H1 (cell line): ENCODE results near the gene GARNL3. TPM values are rescaled to one million over a fixed set of nuclear protein-coding genes. Genes with fewer than 3 reads are reported as not detected.

ENCODE experiments used
- CTCF ChIA-PET: fragments of 300-600 bp; sonication (Branson Sonifier 250); formaldehyde crosslinking; loops from one replicate; lab custom pipeline; 2021; ENCODE audit not compliant: partially characterized antibody; lab: Charles Lee
- POLR2A ChIA-PET: fragments of 300-600 bp; sonication (Branson Sonifier 250); formaldehyde crosslinking; loops from one replicate; lab custom pipeline; 2021; ENCODE audit warnings: inconsistent platforms; ENCODE audit not compliant: partially characterized antibody; lab: Charles Lee
- DNase-seq, 2 experiments: peaks; one replicate each; pipeline versions ENCODE4 v3.0.0 to v3.0.0-alpha.2; 2010 to 2022; ENCODE audit warnings: low spot score in 2 of 2, low read depth in 1 of 2, mixed read lengths in 1 of 2
- FAIRE-seq: peaks from 2 replicates; lab custom pipeline; 2011; peaks lifted over from hg19 to GRCh38; lab: Jason Lieb, UNC
- H2AFZ ChIP-seq: 2 replicates; pipeline ENCODE4 v1.8.1; 2012; ENCODE audit warnings: low read length, inconsistent platforms
- H2AK5ac ChIP-seq: 2 replicates; pipeline ENCODE4 v1.6.1; 2013; ENCODE audit warnings: low read depth, low read length
- H2BK120ac ChIP-seq: replicated peaks from 2 replicates; pipeline ENCODE3; 2013; ENCODE audit warnings: low read depth, low read length, inconsistent platforms
- H2BK12ac ChIP-seq: 2 replicates; pipeline ENCODE4 v1.6.1; 2013; ENCODE audit warnings: low read depth, low read length
- H2BK15ac ChIP-seq: 2 replicates; pipeline ENCODE4 v1.6.1; 2013; ENCODE audit warnings: low read length
- H2BK20ac ChIP-seq: 2 replicates; pipeline ENCODE4 v1.6.1; 2013; ENCODE audit warnings: low read length
- H2BK5ac ChIP-seq: 2 replicates; pipeline ENCODE4 v1.6.1; 2013; ENCODE audit warnings: low read depth, low read length
- H3K14ac ChIP-seq: 2 replicates; pipeline ENCODE4 v1.6.1; 2013; ENCODE audit warnings: inconsistent platforms; ENCODE audit not compliant: insufficient read length
- H3K18ac ChIP-seq: 2 replicates; pipeline ENCODE4 v1.6.1; 2013; ENCODE audit warnings: low read length; ENCODE audit errors: extremely low read depth
- H3K23ac ChIP-seq: 2 replicates; pipeline ENCODE4 v1.6.1; 2013; ENCODE audit warnings: inconsistent platforms; ENCODE audit not compliant: insufficient read length
- H3K23me2 ChIP-seq: 2 replicates; pipeline ENCODE4 v1.6.1; 2013; ENCODE audit warnings: low read depth, low read length
- H3K27ac ChIP-seq: 2 replicates; pipeline ENCODE4 v1.6.1; 2011; ENCODE audit warnings: low read depth, low read length, inconsistent platforms
- H3K27me3 ChIP-seq, 4 experiments: replicated peaks in 1 of 4; 1 replicate in 1 of 4; 2 replicates in 3 of 4; pipeline versions ENCODE4 v1.6.1 to v1.8.1; 2011 to 2013; ENCODE audit warnings: low read length in 3 of 4, mild to moderate bottlenecking in 3 of 4, inconsistent platforms in 2 of 4, mixed read lengths in 2 of 4, moderate library complexity in 1 of 4; ENCODE audit not compliant: control insufficient read depth in 3 of 4, insufficient read depth in 3 of 4; ENCODE audit errors: extremely low read depth in 1 of 4
- H3K36me3 ChIP-seq, 4 experiments: 2 replicates each; pipeline versions ENCODE4 v1.6.1 to v1.8.1; 2011 to 2013; ENCODE audit warnings: mild to moderate bottlenecking in 4 of 4, low read length in 3 of 4, moderate library complexity in 2 of 4, control low read depth in 1 of 4, inconsistent platforms in 1 of 4; ENCODE audit not compliant: insufficient read depth in 4 of 4, control insufficient read depth in 2 of 4
- H3K4ac ChIP-seq: replicated peaks from 2 replicates; pipeline ENCODE3; 2013; ENCODE audit warnings: low read length, low read depth, mixed read lengths, inconsistent platforms; ENCODE audit not compliant: insufficient read length
- H3K4me1 ChIP-seq, 4 experiments: replicated peaks in 1 of 4; 1 replicate in 1 of 4; 2 replicates in 3 of 4; pipeline versions ENCODE4 v1.6.1 to v1.8.1; 2011 to 2013; ENCODE audit warnings: low read length in 3 of 4, inconsistent platforms in 2 of 4, mixed read lengths in 1 of 4; ENCODE audit not compliant: insufficient read depth in 4 of 4, control insufficient read depth in 3 of 4
- H3K4me2 ChIP-seq, 2 experiments: 2 replicates each; pipeline versions ENCODE4 v1.6.1 to v1.8.1; 2011 to 2013; ENCODE audit warnings: low read depth in 2 of 2, low read length in 2 of 2, control low read depth in 1 of 2, inconsistent platforms in 1 of 2, mild to moderate bottlenecking in 1 of 2; ENCODE audit not compliant: insufficient read depth in 1 of 2
- H3K4me3 ChIP-seq, 4 experiments: fragments of 200-600, 300-600 bp in 1 of 4; sonication (generic), shearing (Covaris generic), sonication (Bioruptor Twin) in 1 of 4; 2 replicates each; pipeline versions ENCODE4 v1.5.1 to v1.8.1; 2011 to 2016; ENCODE audit warnings: low read length in 4 of 4, low read depth in 3 of 4, control low read depth in 2 of 4, inconsistent platforms in 2 of 4, mild to moderate bottlenecking in 2 of 4, mixed read lengths in 1 of 4, moderate library complexity in 1 of 4; ENCODE audit not compliant: insufficient read depth in 2 of 4; ENCODE audit errors: extremely low read depth in 1 of 4
- H3K56ac ChIP-seq: replicated peaks from 2 replicates; pipeline ENCODE3; 2013; ENCODE audit warnings: low read depth, mild to moderate bottlenecking, mixed read lengths, low read length, inconsistent platforms; ENCODE audit not compliant: insufficient read length
- H3K79me1 ChIP-seq: 2 replicates; pipeline ENCODE4 v1.6.1; 2013; ENCODE audit warnings: low read depth, low read length, control low read depth
- H3K79me2 ChIP-seq, 2 experiments: 2 replicates each; pipeline versions ENCODE4 v1.6.1 to v1.8.1; 2012 to 2013; ENCODE audit warnings: low read length in 2 of 2, mild to moderate bottlenecking in 2 of 2, inconsistent platforms in 1 of 2; ENCODE audit not compliant: insufficient read depth in 2 of 2, control insufficient read depth in 1 of 2
- H3K9ac ChIP-seq, 4 experiments: replicated peaks in 1 of 4; 1 replicate in 1 of 4; 2 replicates in 3 of 4; pipeline versions ENCODE4 v1.6.1 to v1.8.1; 2011 to 2013; ENCODE audit warnings: low read depth in 3 of 4, low read length in 3 of 4, control low read depth in 2 of 4, mild to moderate bottlenecking in 2 of 4, moderate library complexity in 2 of 4, inconsistent platforms in 1 of 4; ENCODE audit errors: extremely low read depth in 1 of 4
- H3K9me3 ChIP-seq, 2 experiments: 2 replicates each; pipeline versions ENCODE4 v1.6.1 to v1.8.1; 2012 to 2013; ENCODE audit warnings: mild to moderate bottlenecking in 2 of 2, moderate library complexity in 2 of 2, control low read depth in 1 of 2, inconsistent platforms in 1 of 2, low read depth in 1 of 2, low read length in 1 of 2, mixed read lengths in 1 of 2; ENCODE audit not compliant: insufficient read depth in 2 of 2
- H4K20me1 ChIP-seq, 2 experiments: replicated peaks in 1 of 2; 2 replicates each; pipeline versions ENCODE3 to v1.8.1; 2011 to 2013; ENCODE audit warnings: inconsistent platforms in 2 of 2, low read length in 2 of 2, mild to moderate bottlenecking in 1 of 2; ENCODE audit not compliant: insufficient read depth in 2 of 2, control insufficient read depth in 1 of 2
- H4K5ac ChIP-seq: 2 replicates; pipeline ENCODE4 v1.6.1; 2013; ENCODE audit warnings: low read length, low read depth, mixed read lengths, inconsistent platforms; ENCODE audit not compliant: insufficient read length
- H4K8ac ChIP-seq: 2 replicates; pipeline ENCODE4 v1.8.0; 2013; ENCODE audit warnings: mild to moderate bottlenecking, moderate library complexity, low read length, inconsistent platforms; ENCODE audit not compliant: insufficient read depth; ENCODE audit errors: extremely low read depth
- H4K91ac ChIP-seq: replicated peaks from 2 replicates; pipeline ENCODE3; 2013; ENCODE audit warnings: low read length, mixed read lengths, inconsistent platforms; ENCODE audit not compliant: insufficient read length
- BCL11A ChIP-seq, 2 experiments: IDR thresholded peaks; one replicate each; pipeline ENCODE4 v1.6.1; 2011; ENCODE audit warnings: low read depth in 2 of 2, low read length in 2 of 2, mild to moderate bottlenecking in 2 of 2
- CEBPB ChIP-seq: IDR thresholded peaks from 2 replicates; pipeline ENCODE4 v1.6.1; 2012; ENCODE audit warnings: low read depth, low read length
- KDM4A ChIP-seq: IDR thresholded peaks from one replicate; pipeline ENCODE4 v1.7.1; 2012; ENCODE audit warnings: low read depth, mild to moderate bottlenecking, moderate library complexity, low read length, inconsistent platforms; ENCODE audit not compliant: severe bottlenecking
- NANOG ChIP-seq: IDR thresholded peaks from 2 replicates; pipeline ENCODE4 v1.6.1; 2011; ENCODE audit warnings: low read length, low read depth, mild to moderate bottlenecking, inconsistent platforms; ENCODE audit not compliant: insufficient read depth, poor library complexity, severe bottlenecking
- PHF8 ChIP-seq: fragments of 200-600 bp; sonication (generic); conservative IDR thresholded peaks from 2 replicates; pipeline ENCODE4 v1.7.1; 2012; ENCODE audit warnings: low read depth, mild to moderate bottlenecking, inconsistent platforms, low read length, moderate library complexity
- WGBS, 2 experiments: shearing (Covaris generic) in 1 of 2; methylation state at CpG; one replicate each; pipeline versions ENCODE4 v1.1.6 to v1.1.7; 2013 to 2015; ENCODE audit warnings: low lambda C conversion rate in 2 of 2, mixed read lengths in 2 of 2, inconsistent platforms in 1 of 2, low coverage in 1 of 2, missing lambda C conversion rate in 1 of 2; ENCODE audit not compliant: insufficient replicate concordance in 2 of 2, insufficient coverage in 1 of 2, insufficient read length in 1 of 2; ENCODE audit errors: extremely low coverage in 1 of 2, missing lambda C conversion rate in 1 of 2; 5-methylcytosine and 5-hydroxymethylcytosine counted together
- polyA plus RNA-seq, 7 experiments: library from polyadenylated mRNA; depleted of rRNA in 3 of 7; stranded (reverse) in 5 of 7; unstranded in 2 of 7; fragments of >200 nt in 5 of 7; fragments of 200-250 nt in 2 of 7; gene quantifications; 1 replicate in 5 of 7; 2 replicates in 1 of 7; 4 replicates in 1 of 7; pipeline versions ENCODE4 v1.2.1 to v1.2.3, GENCODE V29; 2011 to 2013; ENCODE audit warnings: missing spikeins in 2 of 7, mixed read lengths in 2 of 7
- total RNA-seq: library from RNA; stranded (reverse); fragmentation: NEBNext Ultra II Directional; extraction: Animal tissue kit (Norgen Biotek cat#: 25700); gene quantifications from 2 replicates; pipeline ENCODE4 v1.2.1, GENCODE V29; 2021

The GARNL3 gene
- total and polyA plus RNA-seq, 2 of the 8 experiments (the other 6 are each of a cell fraction or from before 2014, with no cell fraction given), result 6.5 to 18.3 TPM

DNA sequence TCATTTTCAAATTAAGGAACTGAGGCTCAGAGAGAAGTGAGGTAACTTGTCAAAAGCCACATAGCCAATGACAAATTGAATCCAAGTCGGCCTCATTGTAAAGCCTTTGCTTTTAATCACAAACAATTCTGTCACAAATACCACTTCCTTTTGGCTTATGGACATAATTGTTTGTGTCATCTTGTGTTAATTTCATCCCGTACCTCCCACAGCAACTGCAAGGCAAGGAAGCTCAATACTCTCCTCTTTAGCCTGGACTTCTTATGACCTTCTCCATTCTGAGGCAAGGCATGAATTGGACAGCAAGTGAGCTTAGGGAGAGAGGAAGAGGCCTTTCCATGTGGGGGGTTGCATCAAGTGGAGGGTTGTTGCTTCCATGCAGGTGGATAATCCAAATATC is 70.2 kb downstream of the GARNL3 start:
- ChIA-PET CTCF (interaction anchor here (0.7 to 1.1 kb wide), 3 partner anchors 19 to 27 kb away, joined by 3 to 4 read pairs (median 3); no protein-coding TSS in a partner anchor), POLR2A (no interaction called here)
- no peaks in the 10 kb centered on the region for H3K79me1 ChIP-seq
- H3K36me3 ChIP-seq, result peaks cover 0 to 5% (median 2%) of the 10 kb centered on the region in 4 experiments; a peak in 1 of 8 replicates
- no peak overlapping the region for H3K4me3 ChIP-seq
- no peak overlapping the region for H3K27ac ChIP-seq
- H2BK15ac ChIP-seq, result no peak overlapping the region
- H3K4me1 ChIP-seq, result no peaks in the 10 kb centered on the region
- H3K23me2 ChIP-seq, result no peaks in the 10 kb centered on the region
- H3K56ac ChIP-seq, result no peak overlapping the region
- H2BK120ac ChIP-seq, result no peak overlapping the region
- FAIRE-seq (no peak), DNase-seq (no peak)
- H3K9ac ChIP-seq, result no peak overlapping the region
- H4K5ac ChIP-seq, result no peak overlapping the region
- no peak overlapping the region for H2BK20ac ChIP-seq
- no peak overlapping the region for H2BK12ac ChIP-seq
- no peak overlapping the region for H2AK5ac ChIP-seq
- H3K4ac ChIP-seq, result no peak overlapping the region
- H4K20me1 ChIP-seq, result no peaks in the 10 kb centered on the region
- H2AFZ ChIP-seq, result no peak overlapping the region
- H3K18ac ChIP-seq, result no peak overlapping the region
- 91% methylated on average over 2 of the region's 2 CpGs; no CpG with 5 or more reads in 1 of the 2 experiments for WGBS, 2 experiments
- no peak overlapping the region for H4K8ac ChIP-seq
- no peak overlapping the region for H3K4me2 ChIP-seq
- H3K9me3 ChIP-seq, result no peaks in the 10 kb centered on the region
- H3K23ac ChIP-seq, result no peak overlapping the region
- no peak overlapping the region for H2BK5ac ChIP-seq
- no peak overlapping the region for H4K91ac ChIP-seq
- H3K79me2 ChIP-seq, result no peaks in the 10 kb centered on the region
- no peaks in the 10 kb centered on the region for H3K27me3 ChIP-seq
- no peak overlapping the region for H3K14ac ChIP-seq
- TF ChIP-seq NANOG, result no peak
- no peak for TF ChIP-seq PHF8
- no peak for TF ChIP-seq KDM4A
- TF ChIP-seq CEBPB, result no peak
- no peak for TF ChIP-seq BCL11A (IDR thresholded peaks at IDR 0.05; ENCODE audit: low read depth in 2 of 2, low read length in 2 of 2)
